ENCODE results near the gene TMIE. TPM values are rescaled to one million over a fixed set of nuclear protein-coding genes. Genes with fewer than 3 reads are reported as not detected.

Gene TMIE
- total and polyA plus RNA-seq, 2 experiments from 2014 or later, result 0.53 to 0.63 TPM

- H3K4me3 ChIP-seq, result no peak overlapping the region
- TF ChIP-seq CTCF (IDR thresholded peaks at IDR 0.05; ENCODE audit: low read depth, low read length), result no peak
- H3K27me3 ChIP-seq, result no peaks in the 10 kb centered on the region
- H3K4me1 ChIP-seq (ENCODE audit: low read depth), result no peaks in the 10 kb centered on the region
- no peaks in the 10 kb centered on the region for H3K9me3 ChIP-seq (ENCODE audit: low read depth)
- H3K27ac ChIP-seq, result no peak overlapping the region
- H3K36me3 ChIP-seq, result no peaks in the 10 kb centered on the region
- DNase-seq (ENCODE audit: low read depth in 1 of 2, low spot score in 1 of 2), result no peak
Observed at GRCh38 chr3:46675426-46675825, 25.8 kb upstream of the TMIE start.

GRCh38 chr3:46675843-46676567, 25.2 kb upstream of the TMIE start:
- no peaks in the 10 kb centered on the region for H3K27me3 ChIP-seq
- no peak overlapping the region for H3K27ac ChIP-seq
- DNase-seq (ENCODE audit: low read depth in 1 of 2, low spot score in 1 of 2), result no peak
- no peak for TF ChIP-seq CTCF (IDR thresholded peaks at IDR 0.05; ENCODE audit: low read depth, low read length)
- H3K36me3 ChIP-seq, result no peaks in the 10 kb centered on the region
- H3K9me3 ChIP-seq (ENCODE audit: low read depth), result no peaks in the 10 kb centered on the region
- no peak overlapping the region for H3K4me3 ChIP-seq
- no peaks in the 10 kb centered on the region for H3K4me1 ChIP-seq (ENCODE audit: low read depth)

DNA sequence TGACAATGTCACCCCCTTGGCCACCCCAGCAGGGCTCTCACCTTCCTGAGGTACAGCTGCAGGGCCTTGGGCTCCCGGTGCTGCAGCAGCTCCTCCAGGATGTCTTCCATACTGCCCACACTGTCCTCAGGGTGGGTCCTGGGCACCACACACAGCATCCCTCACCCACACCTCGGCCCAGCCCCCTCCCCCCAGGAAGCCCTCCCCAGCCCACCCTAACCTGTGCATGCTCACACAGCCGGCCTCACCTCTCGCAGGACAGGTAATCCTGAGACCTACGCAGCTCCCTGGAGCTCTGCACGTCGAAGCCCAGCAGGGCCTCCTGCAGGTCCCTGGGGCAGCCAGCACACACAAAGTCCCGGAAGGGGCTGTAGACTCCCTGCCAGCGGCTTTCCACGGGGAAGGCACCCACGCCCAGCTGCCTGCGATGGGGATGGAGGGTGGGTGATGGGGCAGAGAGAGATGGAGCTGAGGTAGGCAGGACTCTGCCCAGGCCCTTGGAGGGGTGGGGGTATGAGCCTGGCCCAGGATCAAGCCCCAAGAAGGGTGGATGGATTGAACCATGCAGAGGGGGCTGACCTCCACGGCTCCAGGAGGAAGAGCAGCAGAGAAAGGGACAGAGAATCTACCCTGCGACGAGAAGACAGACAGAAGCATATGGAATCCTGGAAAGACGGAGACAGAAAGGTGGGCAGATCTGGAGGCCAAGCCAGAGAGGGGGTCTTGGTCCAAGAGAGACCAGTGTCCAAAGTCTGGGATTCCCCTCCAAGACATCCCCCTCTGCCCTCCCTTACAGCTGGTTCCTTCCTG, 24.4 kb upstream of the TMIE start:
- Histone ChIP-seq H3K4me3 (no peak overlapping the region), H3K4me1 (ENCODE audit: low read depth) (no peaks in the 10 kb centered on the region), H3K36me3 (no peaks in the 10 kb centered on the region), H3K27me3 (no peaks in the 10 kb centered on the region), H3K9me3 (ENCODE audit: low read depth) (no peaks in the 10 kb centered on the region), H3K27ac (no peak overlapping the region)
- no peak for TF ChIP-seq CTCF (IDR thresholded peaks at IDR 0.05; ENCODE audit: low read depth, low read length)
- no peak for DNase-seq (ENCODE audit: low read depth in 1 of 2, low spot score in 1 of 2)

DNA sequence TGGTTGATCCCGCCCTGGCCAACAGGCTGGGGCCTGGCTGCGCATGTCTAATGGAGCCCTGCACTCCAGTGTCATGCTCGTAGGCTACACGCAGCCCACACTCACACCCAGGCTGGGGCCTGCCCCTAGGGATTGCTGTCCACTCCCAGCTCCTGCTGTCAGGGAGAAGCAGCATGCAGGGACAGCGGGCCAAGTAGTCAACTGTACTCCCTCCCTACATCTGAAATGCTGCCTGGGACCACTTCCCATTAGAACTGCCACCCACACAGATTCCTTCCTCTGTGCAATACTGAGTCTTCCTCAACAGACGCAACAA, 23.8 kb upstream of the TMIE start:
- DNase-seq (ENCODE audit: low read depth in 1 of 2, low spot score in 1 of 2), result peak in 1 of 2 donors; percentile 60
- Histone ChIP-seq H3K4me1 (ENCODE audit: low read depth) (no peaks in the 10 kb centered on the region), H3K27ac (no peak overlapping the region), H3K27me3 (no peaks in the 10 kb centered on the region), H3K9me3 (ENCODE audit: low read depth) (no peaks in the 10 kb centered on the region), H3K4me3 (no peak overlapping the region), H3K36me3 (no peaks in the 10 kb centered on the region)
- no peak for TF ChIP-seq CTCF (IDR thresholded peaks at IDR 0.05; ENCODE audit: low read depth, low read length)

GRCh38 chr3:46678280-46678679, 22.9 kb upstream of the TMIE start:
- DNase-seq (ENCODE audit: low read depth in 1 of 2, low spot score in 1 of 2), result no peak
- Histone ChIP-seq H3K9me3 (ENCODE audit: low read depth) (no peaks in the 10 kb centered on the region), H3K36me3 (no peaks in the 10 kb centered on the region), H3K27me3 (no peaks in the 10 kb centered on the region), H3K4me1 (ENCODE audit: low read depth) (no peaks in the 10 kb centered on the region), H3K27ac (no peak overlapping the region), H3K4me3 (no peak overlapping the region)
- no peak for TF ChIP-seq CTCF (IDR thresholded peaks at IDR 0.05; ENCODE audit: low read depth, low read length)
